ENCODE measurements around the gene NUP43. TPM values are rescaled to one million over a fixed set of nuclear protein-coding genes. Genes with fewer than 3 reads are reported as not detected.

The NUP43 gene
- total RNA-seq, 1 experiment from 2014 or later: 79.1 TPM

- TF ChIP-seq ATF1 (CRISPR knock-in tag; IDR thresholded peaks at IDR 0.05) (peak; percentile 87), CREB1 (CRISPR knock-in tag; IDR thresholded peaks at IDR 0.05) (peak; percentile 82), NFYB (CRISPR knock-in tag; conservative IDR thresholded peaks at IDR 0.05; ENCODE audit: low read depth) (no peak), IRF1 (CRISPR knock-in tag; IDR thresholded peaks at IDR 0.05) (peak; percentile 30; the same call in 1 of the 2 replicates), TCF7 (CRISPR knock-in tag; IDR thresholded peaks at IDR 0.05; ENCODE audit: low read depth) (no peak), ERG (CRISPR knock-in tag; IDR thresholded peaks at IDR 0.05) (peak; percentile 63; the same call in 1 of the 2 replicates), SOX15 (CRISPR knock-in tag; IDR thresholded peaks at IDR 0.05) (no peak), NFE2L1 (CRISPR knock-in tag; IDR thresholded peaks at IDR 0.05) (peak; percentile 58; the same call in 1 of the 2 replicates), GRHL2 (CRISPR knock-in tag; IDR thresholded peaks at IDR 0.05; ENCODE audit: insufficient replicate concordance, severe bottlenecking) (no peak), FOXK1 (CRISPR knock-in tag; IDR thresholded peaks at IDR 0.05) (peak; percentile 78), GTF2I (CRISPR knock-in tag; conservative IDR thresholded peaks at IDR 0.05) (no peak), TEAD1 (CRISPR knock-in tag; IDR thresholded peaks at IDR 0.05) (peak; percentile 81), ZNF396 (CRISPR knock-in tag; IDR thresholded peaks at IDR 0.05; ENCODE audit: borderline replicate concordance) (no peak), ZNF121 (CRISPR knock-in tag; IDR thresholded peaks at IDR 0.05) (no peak), ZNF263 (CRISPR knock-in tag; IDR thresholded peaks at IDR 0.05; ENCODE audit: low read depth) (0 out of 2 replicates have a peak, but pooled peaks have one; percentile 35), MAX (CRISPR knock-in tag; IDR thresholded peaks at IDR 0.05) (peak; percentile 81), ZSCAN18 (CRISPR knock-in tag; IDR thresholded peaks at IDR 0.05) (no peak), ELF4 (CRISPR knock-in tag; IDR thresholded peaks at IDR 0.05; ENCODE audit: low read depth) (peak; percentile 83; the same call in 1 of the 2 replicates), FOXJ3 (CRISPR knock-in tag; IDR thresholded peaks at IDR 0.05; ENCODE audit: borderline replicate concordance) (0 out of 2 replicates have a peak, but pooled peaks have one; percentile 16), ZNF219 (CRISPR knock-in tag; IDR thresholded peaks at IDR 0.05; ENCODE audit: borderline replicate concordance) (peak; percentile 89; the same call in 1 of the 2 replicates)
- TF ChIP-seq, protein P1, sequence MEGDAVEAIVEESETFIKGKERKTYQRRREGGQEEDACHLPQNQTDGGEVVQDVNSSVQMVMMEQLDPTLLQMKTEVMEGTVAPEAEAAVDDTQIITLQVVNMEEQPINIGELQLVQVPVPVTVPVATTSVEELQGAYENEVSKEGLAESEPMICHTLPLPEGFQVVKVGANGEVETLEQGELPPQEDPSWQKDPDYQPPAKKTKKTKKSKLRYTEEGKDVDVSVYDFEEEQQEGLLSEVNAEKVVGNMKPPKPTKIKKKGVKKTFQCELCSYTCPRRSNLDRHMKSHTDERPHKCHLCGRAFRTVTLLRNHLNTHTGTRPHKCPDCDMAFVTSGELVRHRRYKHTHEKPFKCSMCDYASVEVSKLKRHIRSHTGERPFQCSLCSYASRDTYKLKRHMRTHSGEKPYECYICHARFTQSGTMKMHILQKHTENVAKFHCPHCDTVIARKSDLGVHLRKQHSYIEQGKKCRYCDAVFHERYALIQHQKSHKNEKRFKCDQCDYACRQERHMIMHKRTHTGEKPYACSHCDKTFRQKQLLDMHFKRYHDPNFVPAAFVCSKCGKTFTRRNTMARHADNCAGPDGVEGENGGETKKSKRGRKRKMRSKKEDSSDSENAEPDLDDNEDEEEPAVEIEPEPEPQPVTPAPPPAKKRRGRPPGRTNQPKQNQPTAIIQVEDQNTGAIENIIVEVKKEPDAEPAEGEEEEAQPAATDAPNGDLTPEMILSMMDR (IDR thresholded peaks at IDR 0.05): no peak
- TF ChIP-seq, protein P2, sequence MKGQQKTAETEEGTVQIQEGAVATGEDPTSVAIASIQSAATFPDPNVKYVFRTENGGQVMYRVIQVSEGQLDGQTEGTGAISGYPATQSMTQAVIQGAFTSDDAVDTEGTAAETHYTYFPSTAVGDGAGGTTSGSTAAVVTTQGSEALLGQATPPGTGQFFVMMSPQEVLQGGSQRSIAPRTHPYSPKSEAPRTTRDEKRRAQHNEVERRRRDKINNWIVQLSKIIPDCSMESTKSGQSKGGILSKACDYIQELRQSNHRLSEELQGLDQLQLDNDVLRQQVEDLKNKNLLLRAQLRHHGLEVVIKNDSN (CRISPR knock-in tag; IDR thresholded peaks at IDR 0.05): peak; percentile 38; the same call in 1 of the 2 replicates
- TF ChIP-seq, protein P3, sequence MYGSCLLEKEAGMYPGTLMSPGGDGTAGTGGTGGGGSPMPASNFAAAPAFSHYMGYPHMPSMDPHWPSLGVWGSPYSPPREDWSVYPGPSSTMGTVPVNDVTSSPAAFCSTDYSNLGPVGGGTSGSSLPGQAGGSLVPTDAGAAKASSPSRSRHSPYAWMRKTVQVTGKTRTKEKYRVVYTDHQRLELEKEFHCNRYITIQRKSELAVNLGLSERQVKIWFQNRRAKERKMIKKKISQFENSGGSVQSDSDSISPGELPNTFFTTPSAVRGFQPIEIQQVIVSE (CRISPR knock-in tag; IDR thresholded peaks at IDR 0.05; ENCODE audit: borderline replicate concordance): peak; percentile 18; the same call in 1 of the 2 replicates
- TF ChIP-seq, protein P4, sequence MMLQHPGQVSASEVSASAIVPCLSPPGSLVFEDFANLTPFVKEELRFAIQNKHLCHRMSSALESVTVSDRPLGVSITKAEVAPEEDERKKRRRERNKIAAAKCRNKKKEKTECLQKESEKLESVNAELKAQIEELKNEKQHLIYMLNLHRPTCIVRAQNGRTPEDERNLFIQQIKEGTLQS (CRISPR knock-in tag; conservative IDR thresholded peaks at IDR 0.05): no peak
- TF ChIP-seq, protein P5, sequence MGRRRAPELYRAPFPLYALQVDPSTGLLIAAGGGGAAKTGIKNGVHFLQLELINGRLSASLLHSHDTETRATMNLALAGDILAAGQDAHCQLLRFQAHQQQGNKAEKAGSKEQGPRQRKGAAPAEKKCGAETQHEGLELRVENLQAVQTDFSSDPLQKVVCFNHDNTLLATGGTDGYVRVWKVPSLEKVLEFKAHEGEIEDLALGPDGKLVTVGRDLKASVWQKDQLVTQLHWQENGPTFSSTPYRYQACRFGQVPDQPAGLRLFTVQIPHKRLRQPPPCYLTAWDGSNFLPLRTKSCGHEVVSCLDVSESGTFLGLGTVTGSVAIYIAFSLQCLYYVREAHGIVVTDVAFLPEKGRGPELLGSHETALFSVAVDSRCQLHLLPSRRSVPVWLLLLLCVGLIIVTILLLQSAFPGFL (CRISPR knock-in tag; IDR thresholded peaks at IDR 0.05; ENCODE audit: borderline replicate concordance): peak; percentile 78; the same call in 1 of the 2 replicates
- TF ChIP-seq, protein P6, sequence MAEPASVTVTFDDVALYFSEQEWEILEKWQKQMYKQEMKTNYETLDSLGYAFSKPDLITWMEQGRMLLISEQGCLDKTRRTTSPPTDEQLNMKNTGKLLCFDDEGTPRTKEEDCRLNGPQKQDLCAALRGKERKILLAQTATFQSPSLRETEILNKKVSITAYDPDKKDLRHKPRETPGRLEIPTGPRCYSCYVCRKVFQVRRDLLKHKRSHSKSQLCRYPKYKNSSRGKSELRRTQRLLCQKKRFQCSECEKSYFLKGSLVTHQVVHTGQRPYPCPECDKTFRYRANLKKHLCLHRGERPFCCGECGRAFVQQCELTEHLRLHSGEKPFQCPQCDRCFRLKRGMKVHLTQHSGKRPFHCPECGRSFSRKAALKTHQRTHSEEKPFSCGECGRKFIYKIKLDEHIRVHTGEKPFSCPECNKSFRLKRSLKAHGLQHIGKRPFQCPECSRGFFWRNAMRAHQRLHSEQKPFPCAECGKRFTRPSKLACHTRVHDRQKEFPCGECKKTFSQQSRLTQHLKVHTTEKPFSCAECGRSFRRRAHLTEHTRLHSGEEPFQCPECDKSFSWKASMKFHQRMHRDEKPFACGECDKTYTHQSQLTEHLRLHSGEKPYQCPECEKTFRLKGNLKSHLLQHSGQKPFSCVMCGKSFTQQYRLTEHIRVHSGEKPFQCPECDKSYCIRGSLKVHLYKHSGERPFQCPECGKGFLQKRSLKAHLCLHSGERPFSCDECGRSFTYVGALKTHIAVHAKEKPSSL (CRISPR knock-in tag; conservative IDR thresholded peaks at IDR 0.05): no peak
Observed at GRCh38 chr6:149717588-149718458, 28.5 kb downstream of the NUP43 start, which contains the start of gene LATS1 (continued).
